Endothelial cell of umbilical vein (primary cell): ENCODE data around the gene TRMT10C. TPM values are rescaled to one million over a fixed set of nuclear protein-coding genes. Genes with fewer than 3 reads are reported as not detected.

Experiments used
- BruUV-seq: library from RNA; stranded (reverse); fragments of 400-500 nt; replicated peaks from 2 replicates; lab custom pipeline; 2021; lab: Mats Ljungman, UMichigan
- CTCF ChIA-PET: fragments of 300-600, 350-600 bp; sonication (Branson Sonifier 250); formaldehyde crosslinking; loops from one replicate; lab custom pipeline; 2021; ENCODE audit warnings: antibody characterized with exemption, inconsistent platforms; lab: Charles Lee
- POLR2A ChIA-PET: fragments of 300-600, 350-600 bp; sonication (Branson Sonifier 250); formaldehyde crosslinking; loops from one replicate; lab custom pipeline; 2021; ENCODE audit warnings: antibody characterized with exemption, inconsistent platforms; lab: Charles Lee
- DNase-seq: peaks from one replicate; pipeline ENCODE4 v3.0.0-alpha.2; 2011; ENCODE audit warnings: low read depth, low spot score
- FAIRE-seq: peaks from 2 replicates; lab custom pipeline; 2011; peaks lifted over from hg19 to GRCh38; lab: Jason Lieb, UNC
- H2AFZ ChIP-seq: 2 replicates; pipeline ENCODE4 v1.6.0; 2012; ENCODE audit warnings: low read depth, low read length, control low read depth, inconsistent platforms
- H3K27ac ChIP-seq: 2 replicates; pipeline ENCODE4 v1.5.1; 2011; ENCODE audit warnings: low read depth, mild to moderate bottlenecking, control low read depth, low read length, moderate library complexity; ENCODE audit not compliant: insufficient read depth
- H3K27me3 ChIP-seq, 2 experiments: 2 replicates each; pipeline versions ENCODE4 v1.6.0 to v1.6.1; 2011; ENCODE audit warnings: low read length in 2 of 2, mixed read lengths in 1 of 2; ENCODE audit not compliant: control insufficient read depth in 2 of 2, insufficient read depth in 2 of 2
- H3K36me3 ChIP-seq, 2 experiments: 2 replicates in 1 of 2; 3 replicates in 1 of 2; pipeline ENCODE4 v1.5.1; 2011; ENCODE audit warnings: low read length in 2 of 2, mild to moderate bottlenecking in 1 of 2, moderate library complexity in 1 of 2; ENCODE audit not compliant: control insufficient read depth in 2 of 2, insufficient read depth in 2 of 2; ENCODE audit errors: extremely low read depth in 1 of 2
- H3K4me1 ChIP-seq: 3 replicates; pipeline ENCODE4 v1.5.1; 2011; ENCODE audit warnings: mild to moderate bottlenecking, low read length; ENCODE audit not compliant: control insufficient read depth, insufficient read depth; ENCODE audit errors: extremely low read depth
- H3K4me2 ChIP-seq: 2 replicates; pipeline ENCODE4 v1.6.1; 2011; ENCODE audit warnings: low read length, control low read depth, mixed read lengths; ENCODE audit not compliant: insufficient read depth
- H3K4me3 ChIP-seq, 3 experiments: fragments of 200-600 bp in 1 of 3; sonication (generic), shearing (Covaris generic) in 1 of 3; replicated peaks in 1 of 3; 2 replicates each; pipeline ENCODE4 v1.5.1; 2011 to 2016; ENCODE audit warnings: control low read depth in 3 of 3, low read length in 3 of 3, mild to moderate bottlenecking in 2 of 3, inconsistent platforms in 1 of 3, low read depth in 1 of 3, moderate library complexity in 1 of 3; ENCODE audit not compliant: insufficient read depth in 1 of 3
- H3K79me2 ChIP-seq: 2 replicates; pipeline ENCODE4 v1.6.0; 2012; ENCODE audit warnings: low read length, inconsistent platforms; ENCODE audit not compliant: control insufficient read depth, insufficient read depth
- H3K9ac ChIP-seq: replicated peaks from 2 replicates; pipeline ENCODE3; 2011; ENCODE audit warnings: low read length, control low read depth; ENCODE audit not compliant: insufficient read depth; ENCODE audit errors: extremely low read depth
- H3K9me1 ChIP-seq: replicated peaks from 3 replicates; pipeline ENCODE4 v1.6.0; 2011; ENCODE audit warnings: mild to moderate bottlenecking, low read length; ENCODE audit not compliant: control insufficient read depth, insufficient read depth; ENCODE audit errors: extremely low read depth
- H3K9me3 ChIP-seq: replicated peaks from 2 replicates; pipeline ENCODE4 v1.5.1; 2012; ENCODE audit warnings: low read length, inconsistent platforms; ENCODE audit not compliant: control insufficient read depth, insufficient read depth
- H4K20me1 ChIP-seq: replicated peaks from 2 replicates; pipeline ENCODE3; 2011; ENCODE audit warnings: mild to moderate bottlenecking, low read length; ENCODE audit not compliant: control insufficient read depth, insufficient read depth; ENCODE audit errors: extremely low read depth
- GATA2 ChIP-seq: IDR thresholded peaks from 2 replicates; pipeline ENCODE4 v1.7.0; 2011; ENCODE audit warnings: low read depth, mild to moderate bottlenecking, moderate library complexity, mixed read lengths, low read length; ENCODE audit not compliant: insufficient read length, insufficient read depth
- JUN ChIP-seq: IDR thresholded peaks from 2 replicates; pipeline ENCODE4 v1.6.1; 2011; ENCODE audit warnings: borderline replicate concordance, low read depth; ENCODE audit not compliant: insufficient read length, insufficient read depth
- POLR2A ChIP-seq: IDR thresholded peaks from 2 replicates; pipeline ENCODE4 v1.6.1; 2012; ENCODE audit warnings: low read depth, mild to moderate bottlenecking, control low read depth, low read length
- dilution Hi-C: fragments of 300-500 bp; cut with MboI; formaldehyde crosslinking; loops from one replicate; pipeline ENCODE4 v1.15.0; 2019; ENCODE audit warnings: low sequenced_read_pairs; ENCODE audit not compliant: extremely low pct_ligation_motif_present
- intact Hi-C: fragments of 100-400 bp; cut with micrococcal nuclease; formaldehyde crosslinking; loops from one replicate; pipeline ENCODE4 v1.10.0; 2022
- polyA plus RNA-seq, 4 experiments: library from polyadenylated mRNA; depleted of rRNA in 3 of 4; stranded (reverse) in 3 of 4; unstranded in 1 of 4; fragments of >200 nt; gene quantifications; 2 replicates each; pipeline versions ENCODE4 v1.2.1 to v1.2.3, GENCODE V29; 2011 to 2012; ENCODE audit warnings: missing spikeins in 1 of 4
- total RNA-seq: library from RNA; stranded (reverse); gene quantifications from 2 replicates; pipeline ENCODE4 v1.2.3, GENCODE V29; 2021
- TF ChIP-seq, protein P1 (sequence below): IDR thresholded peaks from 2 replicates; pipeline ENCODE4 v1.6.1; 2011; ENCODE audit not compliant: insufficient read depth, insufficient read length
- TF ChIP-seq, protein P2 (sequence below), 2 donors: IDR thresholded peaks; 1 replicate in 1 of 2; 2 replicates in 1 of 2; pipeline ENCODE4 v1.5.1; 2011; ENCODE audit warnings: low read length in 2 of 2, mild to moderate bottlenecking in 2 of 2, moderate library complexity in 2 of 2, control low read depth in 1 of 2, inconsistent platforms in 1 of 2, low read depth in 1 of 2; ENCODE audit not compliant: insufficient read depth in 1 of 2; ENCODE audit errors: extremely low read depth in 1 of 2

Gene TRMT10C
- total and polyA plus RNA-seq, 2 donors (not counting 3 experiments of a cell fraction or from before 2014, with no cell fraction given): 16.6 to 28.0 TPM

DNA sequence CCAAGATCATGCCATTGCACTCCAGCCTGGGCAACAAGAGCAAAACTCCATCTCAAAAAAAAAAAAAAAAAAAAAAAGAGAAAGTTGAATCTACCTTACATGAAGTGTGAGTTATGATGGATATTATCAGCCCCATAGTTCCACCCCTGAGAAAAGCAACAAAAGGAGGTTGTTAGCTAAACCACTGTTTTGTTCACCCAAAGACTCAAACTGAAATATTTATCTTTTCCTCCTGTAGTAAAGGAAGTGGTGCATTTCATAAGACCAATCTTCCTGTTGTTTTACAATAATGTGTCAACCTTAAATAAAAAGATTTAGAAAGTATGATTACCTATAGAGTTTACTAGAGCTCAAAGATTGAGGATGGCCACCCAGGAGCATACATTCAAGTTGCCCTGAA lies 18.7 kb upstream of the TRMT10C start:
- BruUV-seq: no TSS peak
- POLR2A ChIA-PET: no interaction called here
- DNase-seq (no peak), FAIRE-seq (no peak)
- intact Hi-C loops (no loop called here), dilution Hi-C loops (no loop called here)
- no peaks in the 10 kb centered on the region for H4K20me1 ChIP-seq
- H3K9me1 ChIP-seq: no peaks in the 10 kb centered on the region
- TF ChIP-seq, protein P1, sequence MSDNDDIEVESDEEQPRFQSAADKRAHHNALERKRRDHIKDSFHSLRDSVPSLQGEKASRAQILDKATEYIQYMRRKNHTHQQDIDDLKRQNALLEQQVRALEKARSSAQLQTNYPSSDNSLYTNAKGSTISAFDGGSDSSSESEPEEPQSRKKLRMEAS: no peak
- no peak for TF ChIP-seq GATA2
- TF ChIP-seq, protein P2, sequence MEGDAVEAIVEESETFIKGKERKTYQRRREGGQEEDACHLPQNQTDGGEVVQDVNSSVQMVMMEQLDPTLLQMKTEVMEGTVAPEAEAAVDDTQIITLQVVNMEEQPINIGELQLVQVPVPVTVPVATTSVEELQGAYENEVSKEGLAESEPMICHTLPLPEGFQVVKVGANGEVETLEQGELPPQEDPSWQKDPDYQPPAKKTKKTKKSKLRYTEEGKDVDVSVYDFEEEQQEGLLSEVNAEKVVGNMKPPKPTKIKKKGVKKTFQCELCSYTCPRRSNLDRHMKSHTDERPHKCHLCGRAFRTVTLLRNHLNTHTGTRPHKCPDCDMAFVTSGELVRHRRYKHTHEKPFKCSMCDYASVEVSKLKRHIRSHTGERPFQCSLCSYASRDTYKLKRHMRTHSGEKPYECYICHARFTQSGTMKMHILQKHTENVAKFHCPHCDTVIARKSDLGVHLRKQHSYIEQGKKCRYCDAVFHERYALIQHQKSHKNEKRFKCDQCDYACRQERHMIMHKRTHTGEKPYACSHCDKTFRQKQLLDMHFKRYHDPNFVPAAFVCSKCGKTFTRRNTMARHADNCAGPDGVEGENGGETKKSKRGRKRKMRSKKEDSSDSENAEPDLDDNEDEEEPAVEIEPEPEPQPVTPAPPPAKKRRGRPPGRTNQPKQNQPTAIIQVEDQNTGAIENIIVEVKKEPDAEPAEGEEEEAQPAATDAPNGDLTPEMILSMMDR (IDR thresholded peaks at IDR 0.05; ENCODE audit: extremely low read depth in 1 of 2, insufficient read depth in 1 of 2, low read depth in 1 of 2, low read length in 2 of 2): no peak
- no peak for TF ChIP-seq JUN
- TF ChIP-seq POLR2A: no peak
- H3K79me2 ChIP-seq: no peaks in the 10 kb centered on the region
- no peak overlapping the region for H3K4me2 ChIP-seq
- H2AFZ ChIP-seq: no peak overlapping the region
- no peak overlapping the region for H3K27ac ChIP-seq
- no peaks in the 10 kb centered on the region for H3K27me3 ChIP-seq
- H3K4me3 ChIP-seq: no peak overlapping the region
- no peaks in the 10 kb centered on the region for H3K4me1 ChIP-seq
- H3K36me3 ChIP-seq: no peaks in the 10 kb centered on the region
- no peak overlapping the region for H3K9ac ChIP-seq
- no peaks in the 10 kb centered on the region for H3K9me3 ChIP-seq
- CTCF ChIA-PET: interaction anchor here (1.3 kb wide), 1 partner anchor 160 kb away, joined by 3 read pairs; no protein-coding TSS in a partner anchor
